GM19025 (cell line): ENCODE measurements around the gene NTPCR.

Source experiments
- ATAC-seq: cut with Tn5 transposase; IDR thresholded peaks from one replicate; pipeline ENCODE4 v1.9.1; 2021; ENCODE audit warnings: mild to moderate bottlenecking, low read depth, moderate library complexity; ENCODE audit not compliant: unreplicated experiment

NTPCR gene

DNA sequence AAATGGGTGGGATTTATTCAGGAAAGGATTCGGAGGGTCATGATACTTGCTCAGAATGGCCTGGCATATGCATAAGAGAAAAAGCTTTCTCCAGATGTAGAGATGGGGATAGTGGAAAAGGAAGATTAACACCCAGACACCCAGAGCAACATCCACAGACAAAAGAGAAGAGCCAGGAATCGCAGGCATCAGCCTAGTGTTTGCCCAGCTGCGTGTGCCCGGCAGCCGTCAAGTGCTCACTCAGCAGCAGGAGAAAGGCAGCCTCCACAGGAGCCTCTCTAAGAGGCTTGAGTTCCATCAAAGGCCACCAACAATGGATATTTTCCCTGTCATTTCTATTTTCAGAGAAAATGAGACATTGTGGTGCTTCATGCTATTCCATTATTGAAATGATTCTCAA, 54.7 kb downstream of the NTPCR start:
- no peak for ATAC-seq

DNA sequence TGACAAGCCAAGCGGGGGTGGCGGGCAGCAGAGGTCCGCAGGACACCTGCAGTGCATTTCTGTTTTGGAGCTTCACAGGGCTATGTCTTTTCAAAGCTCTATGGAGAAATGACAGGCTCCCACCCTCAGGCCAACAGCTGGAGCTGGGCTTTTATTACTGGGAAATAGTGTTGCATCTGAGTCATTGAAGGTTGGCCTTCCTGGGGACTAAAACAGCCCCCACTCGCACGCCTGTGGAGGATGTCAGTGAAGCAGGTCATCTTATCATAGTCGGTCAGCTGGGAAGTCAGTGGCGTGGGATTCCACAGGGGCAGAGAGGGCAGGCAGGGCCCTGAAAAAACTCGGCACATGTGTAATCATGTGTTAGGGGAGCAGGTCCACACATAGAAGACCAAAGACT, 55.3 kb downstream of the NTPCR start:
- ATAC-seq, result no peak

DNA sequence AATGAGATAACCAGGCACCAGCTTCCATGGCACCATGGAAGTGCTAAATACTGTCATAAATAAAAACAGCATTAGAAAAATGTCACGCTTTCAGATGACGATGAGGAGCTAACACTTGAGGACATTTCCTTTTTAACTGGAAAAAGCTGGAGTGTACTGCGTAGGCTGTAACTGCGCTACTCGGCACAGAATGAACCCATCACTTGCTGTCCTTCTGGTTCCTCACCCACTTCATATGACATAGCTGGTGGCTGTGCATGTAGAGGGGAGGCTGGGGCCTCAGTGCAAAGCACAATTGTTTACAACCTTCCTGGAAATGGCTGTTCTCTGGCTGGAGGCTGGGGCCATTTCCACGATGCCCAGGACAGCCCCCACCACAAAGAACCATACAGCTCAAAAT, 55.7 kb downstream of the NTPCR start:
- ATAC-seq, result no peak

DNA sequence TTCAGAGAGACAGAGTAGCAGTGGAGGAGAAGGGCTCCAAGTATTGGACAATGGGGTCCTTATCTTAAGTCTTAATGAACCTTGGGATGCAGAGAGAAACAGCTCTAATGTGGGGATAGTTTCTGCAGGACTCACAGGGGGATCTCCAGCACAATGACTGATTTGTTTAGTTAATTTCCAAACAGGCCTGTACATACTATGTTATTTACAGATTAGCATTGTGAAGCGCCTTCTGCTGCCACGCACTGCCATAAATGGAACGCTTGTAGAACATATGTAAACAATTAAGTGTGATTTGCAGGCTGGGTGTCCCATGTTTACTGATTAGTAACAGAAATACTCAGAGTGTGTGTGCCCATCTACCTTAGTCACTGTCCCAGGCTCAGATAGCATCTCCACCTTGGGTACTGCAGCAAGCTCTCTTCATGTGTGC, 56.1 kb downstream of the NTPCR start:
- no peak for ATAC-seq

DNA sequence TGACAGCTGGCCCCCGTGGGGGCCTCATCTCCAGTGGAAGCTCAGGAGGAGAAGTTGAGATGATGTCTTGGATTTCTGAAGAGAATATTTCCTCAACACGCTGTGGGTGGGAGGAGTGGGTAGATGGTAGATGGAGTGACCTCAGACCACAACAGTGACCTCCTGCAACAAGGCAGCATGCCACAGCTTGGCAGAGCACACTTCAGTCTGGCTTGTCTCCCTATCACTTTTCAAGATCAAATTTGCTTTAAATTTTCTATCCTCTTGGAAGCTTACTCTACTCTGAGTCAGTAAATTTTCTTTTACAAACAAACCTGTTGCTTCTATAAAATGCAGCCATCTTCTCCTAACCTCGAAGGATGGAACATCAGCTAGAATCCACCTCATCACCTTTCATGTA, 59.7 kb downstream of the NTPCR start:
- ATAC-seq, result no peak

DNA sequence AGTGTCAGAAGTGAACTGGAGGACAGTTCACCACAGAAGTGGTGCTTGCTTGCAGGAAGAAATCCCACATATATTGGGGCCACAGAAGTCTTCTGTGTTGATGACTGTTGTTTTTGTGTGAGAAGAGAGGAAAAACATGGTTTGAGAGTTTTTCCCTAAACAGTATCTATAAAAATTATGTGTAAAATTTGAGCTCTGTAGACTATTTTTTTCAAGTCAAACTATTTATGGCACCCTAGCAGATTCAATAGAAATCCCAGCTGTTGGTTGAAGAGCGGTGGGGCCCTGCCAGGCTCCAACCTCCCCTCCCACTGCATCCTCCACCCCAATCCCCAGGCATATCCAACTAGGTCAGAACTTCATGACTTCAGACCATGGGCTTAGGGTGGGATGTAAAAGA, 61.6 kb downstream of the NTPCR start:
- no peak for ATAC-seq

DNA sequence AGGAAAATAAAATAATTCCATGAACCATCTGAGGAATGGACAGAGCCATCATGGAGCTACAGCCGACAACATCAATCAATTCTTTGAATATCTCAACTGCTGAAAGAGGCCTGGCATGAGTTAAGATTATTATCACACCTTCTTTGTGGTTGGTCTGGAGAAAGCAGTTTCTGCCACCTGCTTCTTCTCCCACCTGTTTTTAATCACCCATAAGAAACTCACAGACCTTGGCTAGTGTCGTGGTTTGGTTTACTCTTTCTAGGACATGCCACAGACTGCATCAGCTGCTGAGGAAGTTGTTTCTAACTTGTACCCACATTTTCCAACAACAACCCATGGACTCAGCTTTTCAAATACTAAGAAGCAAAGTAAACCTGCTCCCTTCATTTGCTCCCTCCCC, 65.6 kb downstream of the NTPCR start:
- ATAC-seq, result no peak

DNA sequence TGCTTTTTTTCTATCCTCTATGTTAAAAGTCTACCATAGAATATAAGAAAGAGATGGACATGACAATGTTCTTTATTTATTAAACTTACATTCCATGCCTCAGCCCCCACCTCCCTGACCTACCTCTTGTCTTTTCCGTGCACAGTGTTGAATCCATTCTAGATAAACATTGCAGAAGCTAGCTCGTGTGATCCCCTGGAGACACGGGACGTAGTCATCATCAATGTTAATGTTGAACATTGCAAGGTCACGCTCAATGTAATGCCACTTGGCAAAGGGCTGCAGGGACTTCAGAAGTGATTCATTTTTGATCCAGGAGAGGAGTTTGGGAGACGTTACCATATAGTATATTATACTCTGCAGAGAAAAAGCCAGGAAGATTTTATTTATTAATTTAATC, 66.4 kb downstream of the NTPCR start:
- no peak for ATAC-seq

DNA sequence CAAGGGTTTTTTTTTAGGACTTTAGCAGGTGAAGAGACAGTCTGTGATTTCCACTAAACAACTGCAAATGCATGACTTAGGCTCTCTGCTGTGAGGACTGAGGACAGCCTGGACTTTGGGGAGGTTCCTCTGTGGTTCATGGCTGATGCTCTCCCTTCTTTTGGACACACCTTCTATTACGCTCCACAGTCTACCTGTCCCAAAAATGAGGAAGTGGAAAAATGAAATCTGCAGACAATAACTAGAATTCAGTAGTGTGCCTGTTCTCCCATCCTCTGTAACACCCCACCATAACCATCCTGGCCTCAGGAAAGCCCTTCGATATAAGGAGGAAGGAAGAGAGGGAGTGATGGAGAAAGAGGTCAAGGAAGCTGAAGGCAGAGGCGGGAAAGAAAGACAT, 68.7 kb downstream of the NTPCR start:
- ATAC-seq, result no peak

DNA sequence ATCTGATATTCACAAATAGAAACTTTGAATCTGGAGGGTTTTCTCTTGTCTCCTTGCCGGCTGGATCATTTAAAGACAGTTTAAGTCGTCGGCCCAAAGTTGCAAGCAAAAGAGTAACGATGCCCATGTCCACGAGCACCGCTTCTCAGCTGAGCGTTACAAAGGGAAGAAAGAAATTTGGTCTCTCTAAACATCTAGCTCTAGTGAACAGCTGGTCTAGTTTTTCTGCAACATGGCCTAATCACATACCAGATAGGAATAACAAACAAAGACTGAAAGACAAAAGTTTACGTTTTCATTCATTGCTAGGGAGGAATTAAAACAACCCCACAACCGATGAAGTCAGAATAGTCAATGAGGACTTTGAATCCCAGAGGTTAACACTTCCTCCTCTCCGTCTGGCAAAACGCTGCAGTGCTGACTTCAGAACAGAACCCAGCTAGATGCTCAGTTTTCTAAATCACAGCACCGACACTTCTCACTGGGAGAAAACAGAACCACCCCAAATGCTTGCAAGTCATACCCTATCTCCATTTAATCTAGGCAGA, 69.4 kb downstream of the NTPCR start:
- no peak for ATAC-seq

DNA sequence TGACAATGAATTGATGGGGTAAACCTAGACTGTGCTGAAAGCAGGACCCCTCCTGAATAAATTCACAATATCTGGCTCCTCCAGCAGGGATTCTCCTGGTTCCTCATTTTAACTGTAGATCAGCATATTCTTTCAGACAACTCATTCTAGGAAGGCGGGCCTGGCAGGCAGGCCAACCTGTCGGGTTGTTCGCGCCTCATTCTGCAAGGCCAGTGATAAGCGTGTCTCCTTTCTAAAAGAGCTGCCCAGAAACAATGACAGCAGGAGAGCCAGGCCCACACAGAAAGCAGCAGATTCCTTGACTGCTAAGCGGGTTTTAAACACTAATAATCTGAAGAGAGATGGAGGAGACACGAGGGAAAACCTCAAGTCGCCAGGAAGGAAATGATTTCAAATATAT, 70.0 kb downstream of the NTPCR start:
- no peak for ATAC-seq

DNA sequence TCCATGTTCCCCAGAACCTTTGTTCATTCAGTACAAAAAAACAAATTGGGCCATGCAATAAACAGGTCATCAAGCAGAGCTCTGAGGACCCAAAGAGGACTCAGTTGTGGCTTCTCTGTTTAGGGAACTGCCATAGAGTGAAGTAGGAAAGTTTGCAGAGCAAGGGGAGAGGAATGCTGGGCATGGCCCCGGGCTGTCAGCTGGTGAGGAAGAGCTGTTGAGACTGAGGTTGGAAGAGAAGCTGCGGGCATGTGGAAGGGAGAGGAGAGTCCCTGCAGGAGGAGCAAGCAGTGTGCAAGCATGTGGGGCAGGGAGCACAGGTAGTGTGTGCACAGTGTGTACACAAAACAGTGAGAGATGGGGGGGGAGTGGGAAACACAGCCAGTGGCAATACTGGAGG, 71.8 kb downstream of the NTPCR start:
- no peak for ATAC-seq

DNA sequence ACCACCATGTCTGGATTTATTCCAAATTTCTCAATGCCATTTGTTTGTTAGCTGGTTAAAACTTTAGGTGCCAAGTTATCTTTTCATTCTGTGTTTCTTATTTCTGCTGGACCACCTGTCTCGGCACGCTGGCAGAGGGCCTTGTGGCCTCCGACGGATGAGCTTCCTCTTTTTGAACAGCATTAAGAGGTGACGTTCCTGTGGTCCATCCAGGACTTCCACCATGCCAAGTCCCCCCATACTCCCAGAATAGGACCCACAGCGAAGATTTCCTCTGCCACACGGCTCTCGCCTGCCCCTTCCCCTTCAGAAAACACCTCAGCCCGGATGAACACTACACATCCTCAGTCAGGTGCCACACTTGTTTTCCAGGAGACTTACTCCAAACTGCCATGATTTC, 73.8 kb downstream of the NTPCR start:
- no peak for ATAC-seq

DNA sequence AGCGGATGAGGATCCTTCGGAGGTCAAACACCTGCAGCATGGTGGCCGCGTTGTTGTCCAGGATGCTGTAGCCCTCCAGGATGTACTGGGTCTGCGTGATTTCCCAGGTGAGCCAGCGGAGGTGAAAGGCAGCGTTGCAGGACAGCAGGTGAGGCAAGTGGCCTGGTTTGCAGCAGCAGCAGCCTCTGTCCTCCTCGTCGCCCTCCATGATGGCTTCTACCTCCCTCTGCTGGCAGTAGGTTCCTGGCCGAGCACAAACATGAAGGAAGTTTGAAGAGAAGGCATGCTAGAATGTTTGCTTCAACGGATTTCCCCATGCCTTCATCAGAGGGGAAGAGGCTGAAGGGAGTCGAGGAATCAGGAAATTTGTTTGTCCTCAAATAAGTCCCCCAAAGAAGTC, 74.7 kb downstream of the NTPCR start:
- no peak for ATAC-seq

DNA sequence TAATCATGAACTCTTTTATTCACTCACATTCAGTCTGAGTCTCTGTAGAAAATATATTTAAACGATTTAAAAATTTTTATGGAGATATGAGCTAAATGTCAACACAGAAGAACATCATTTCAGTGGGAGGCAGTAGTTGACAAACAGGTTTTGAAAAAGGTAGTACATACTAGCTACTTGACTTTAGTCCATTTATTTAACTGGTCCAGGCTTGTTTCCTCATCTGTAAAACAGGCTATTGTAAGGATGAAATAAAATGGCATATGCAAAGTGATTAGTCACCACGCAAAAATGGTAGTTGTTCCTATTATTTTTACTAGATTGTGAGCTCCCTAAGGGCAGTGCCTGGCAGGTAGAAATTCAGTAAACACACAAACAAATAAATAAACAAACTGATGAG, 75.2 kb downstream of the NTPCR start:
- ATAC-seq, result no peak

DNA sequence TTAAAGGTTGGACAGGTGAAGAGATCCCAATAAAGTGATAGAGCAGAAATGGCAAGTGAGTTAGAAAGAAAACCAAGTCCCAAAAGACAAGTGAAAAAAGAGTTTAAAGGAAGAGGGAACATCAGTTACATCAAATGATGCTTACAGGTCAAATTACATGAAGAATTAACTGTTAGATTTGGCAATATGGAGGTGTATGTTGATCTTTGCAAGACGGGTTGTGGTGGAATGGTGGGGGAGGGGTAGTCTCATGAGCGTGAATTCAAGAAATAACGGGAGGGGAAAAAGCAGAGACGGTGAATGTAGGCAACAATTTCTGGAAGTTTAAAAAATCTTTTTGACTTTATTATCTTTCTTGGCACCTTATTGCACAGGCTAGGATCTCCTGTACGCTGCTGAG, 76.6 kb downstream of the NTPCR start:
- no peak for ATAC-seq

DNA sequence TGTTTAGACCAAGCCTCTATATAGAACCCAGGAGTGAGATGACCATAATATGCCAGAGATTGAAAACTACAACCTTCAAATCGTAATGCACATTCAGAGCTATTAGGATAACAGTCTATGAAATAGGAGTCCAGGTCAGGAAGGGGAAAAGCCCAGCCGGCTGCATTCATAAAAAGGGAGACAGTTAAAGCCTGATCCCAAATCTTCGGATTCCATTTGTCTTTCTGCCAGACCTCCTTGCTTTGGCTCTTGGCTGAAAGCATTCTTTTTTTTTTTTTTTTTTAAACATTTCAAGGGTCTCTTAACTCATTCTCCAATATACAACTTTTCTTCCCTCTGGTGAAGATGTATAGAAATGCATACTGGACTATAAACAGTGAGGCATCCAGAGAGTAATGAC, 81.1 kb downstream of the NTPCR start:
- ATAC-seq, result no peak

DNA sequence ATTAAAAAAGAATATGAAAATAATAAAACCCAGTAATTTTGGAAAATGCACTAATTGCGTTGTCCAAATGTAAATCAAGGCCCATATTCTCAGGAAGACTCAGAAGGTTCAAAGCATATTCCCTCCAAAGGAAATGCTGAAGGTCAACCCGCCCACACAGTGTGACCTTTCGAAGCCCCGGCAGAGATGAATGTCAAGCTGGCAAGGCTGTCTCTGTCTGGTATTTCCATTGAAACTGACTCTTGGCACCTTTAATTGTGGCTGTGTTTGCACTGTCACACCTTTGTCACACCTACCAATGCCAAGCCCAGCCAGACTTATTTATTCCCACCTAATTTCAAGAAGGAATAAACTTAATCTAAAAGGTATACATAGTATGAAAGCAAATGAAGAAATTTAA, 82.5 kb downstream of the NTPCR start:
- no peak for ATAC-seq

DNA sequence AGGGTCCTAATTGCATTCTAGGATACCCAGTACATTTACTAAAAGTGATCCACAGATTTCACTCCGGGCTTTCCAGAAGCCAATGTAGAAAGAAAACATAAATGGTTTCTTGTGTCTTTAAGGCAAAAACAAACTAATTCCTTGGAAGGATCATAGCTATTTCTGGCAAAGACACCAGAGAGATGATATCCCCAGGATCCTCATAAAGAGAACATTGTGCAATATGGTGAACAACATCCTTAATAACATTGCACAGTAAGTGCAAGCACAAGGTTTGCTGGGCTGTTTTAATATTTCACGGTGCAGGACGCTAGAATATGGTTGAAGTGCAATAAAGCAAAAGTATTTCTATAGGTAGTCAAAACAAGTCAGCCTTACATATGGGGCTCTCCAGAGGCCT, 83.0 kb downstream of the NTPCR start:
- no peak for ATAC-seq
